Stimulated activated CD8-positive, alpha-beta memory T cell treated with anti-CD3 and anti-CD28 coated beads, Interleukin-2, amount 100 ng/mL, for 1 hour (primary cell): Measurements from ENCODE around the gene GPR132.
A peak's percentile ranks its signal among the peaks of the same experiment; 100 is the strongest.
"Not testable (repeated sequence)": the region's sequence is repeated elsewhere in the genome, so short reads cannot be mapped to it uniquely, and the experiment has no call there.

Source experiments
- DNase-seq, 2 donors: peaks; one replicate each; pipeline ENCODE4 v3.0.0-alpha.2; 2020; ENCODE audit warnings: low read depth in 2 of 2

Gene GPR132, protein sequence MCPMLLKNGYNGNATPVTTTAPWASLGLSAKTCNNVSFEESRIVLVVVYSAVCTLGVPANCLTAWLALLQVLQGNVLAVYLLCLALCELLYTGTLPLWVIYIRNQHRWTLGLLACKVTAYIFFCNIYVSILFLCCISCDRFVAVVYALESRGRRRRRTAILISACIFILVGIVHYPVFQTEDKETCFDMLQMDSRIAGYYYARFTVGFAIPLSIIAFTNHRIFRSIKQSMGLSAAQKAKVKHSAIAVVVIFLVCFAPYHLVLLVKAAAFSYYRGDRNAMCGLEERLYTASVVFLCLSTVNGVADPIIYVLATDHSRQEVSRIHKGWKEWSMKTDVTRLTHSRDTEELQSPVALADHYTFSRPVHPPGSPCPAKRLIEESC

DNA sequence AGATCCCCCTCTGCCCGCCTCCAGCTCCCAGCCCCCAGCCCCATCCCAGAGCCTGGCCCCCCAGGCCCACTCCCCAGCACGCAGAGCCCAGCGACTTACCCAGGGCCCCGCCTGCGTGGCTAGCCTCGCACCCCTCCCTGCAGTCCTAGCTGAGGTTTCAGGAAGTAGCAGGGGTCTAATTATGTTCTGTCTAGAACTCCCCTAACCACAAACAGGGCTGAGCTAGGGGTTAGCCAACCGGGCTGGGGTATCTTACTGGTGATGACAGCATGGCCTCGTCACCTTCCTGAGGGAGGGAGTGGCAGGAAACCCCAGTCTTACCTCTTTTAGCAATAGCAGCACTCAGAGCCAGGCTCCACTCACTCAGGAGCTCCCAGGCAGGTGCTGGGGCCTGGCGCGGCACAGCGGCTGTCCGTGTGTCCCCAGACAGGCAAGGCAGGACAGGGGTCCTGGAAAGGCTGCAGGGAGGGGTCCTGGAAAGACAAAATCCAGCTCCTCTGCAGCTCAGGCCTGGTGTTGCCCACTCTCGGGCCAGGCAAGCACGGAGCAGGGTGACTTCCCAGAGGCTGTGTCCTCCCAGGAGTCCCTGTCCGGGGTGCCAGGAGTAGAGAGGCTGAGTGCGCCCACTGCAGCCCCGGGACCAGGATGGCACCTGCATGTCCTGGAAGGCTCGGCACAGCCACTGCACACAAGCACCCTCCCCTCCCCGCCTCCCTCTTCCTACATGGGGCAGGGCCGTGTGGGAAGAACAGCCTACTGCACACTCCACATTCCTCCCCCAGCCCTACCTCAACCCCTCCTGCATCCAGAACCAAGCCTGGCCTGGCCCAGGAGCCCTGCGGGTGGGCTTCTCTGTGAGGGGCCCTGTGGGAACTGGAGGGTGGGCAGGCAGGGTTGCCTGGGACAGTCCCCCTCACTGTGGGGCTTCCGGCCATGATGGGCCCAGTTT lies at the start of gene GPR132:
Gene GPR132 (minus strand): TSS at position 151 of the 949 bp plus-strand sequence. CDS start 10,010 bp downstream, outside the sequence.
- peak; percentile 70 to 81 for DNase-seq

DNA sequence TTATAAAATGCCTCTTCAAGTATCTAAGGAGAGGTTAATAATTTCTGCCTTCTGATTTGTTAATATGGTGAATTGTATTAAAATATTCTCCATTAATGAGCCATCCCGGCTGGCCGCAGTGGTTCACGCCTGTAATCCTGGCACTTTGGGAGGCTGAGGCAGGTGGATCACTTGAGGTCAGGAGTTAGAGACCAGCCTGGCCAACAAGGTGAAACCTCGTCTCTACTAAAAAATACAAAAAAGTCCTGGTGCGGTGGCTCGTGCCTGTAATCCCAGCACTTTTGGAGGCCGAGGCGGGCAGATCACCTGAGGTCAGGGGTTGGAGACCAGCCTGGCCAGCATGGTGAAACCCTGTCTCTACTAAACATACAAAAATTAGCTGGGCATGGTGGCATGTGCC lies 44.0 kb upstream of the GPR132 start:
- not testable (repeated sequence) for DNase-seq

DNA sequence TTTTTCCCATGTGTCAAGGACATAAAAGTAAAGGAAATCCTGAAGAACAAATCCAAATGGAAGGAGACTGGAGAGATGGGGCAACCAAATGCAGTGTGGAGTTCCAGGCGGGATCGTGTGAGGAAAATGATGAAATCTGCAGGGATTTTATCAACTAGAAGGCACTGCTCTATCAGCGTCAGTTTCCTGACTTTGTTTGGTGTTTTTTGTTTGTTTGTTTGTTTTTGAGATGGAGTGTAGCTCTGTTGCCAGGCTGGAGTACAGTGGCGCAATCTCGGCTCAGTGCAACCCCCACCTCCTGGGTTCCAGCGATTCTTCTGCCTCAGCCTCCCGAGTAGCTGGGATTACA lies 43.3 kb upstream of the GPR132 start:
- DNase-seq, result no peak

DNA sequence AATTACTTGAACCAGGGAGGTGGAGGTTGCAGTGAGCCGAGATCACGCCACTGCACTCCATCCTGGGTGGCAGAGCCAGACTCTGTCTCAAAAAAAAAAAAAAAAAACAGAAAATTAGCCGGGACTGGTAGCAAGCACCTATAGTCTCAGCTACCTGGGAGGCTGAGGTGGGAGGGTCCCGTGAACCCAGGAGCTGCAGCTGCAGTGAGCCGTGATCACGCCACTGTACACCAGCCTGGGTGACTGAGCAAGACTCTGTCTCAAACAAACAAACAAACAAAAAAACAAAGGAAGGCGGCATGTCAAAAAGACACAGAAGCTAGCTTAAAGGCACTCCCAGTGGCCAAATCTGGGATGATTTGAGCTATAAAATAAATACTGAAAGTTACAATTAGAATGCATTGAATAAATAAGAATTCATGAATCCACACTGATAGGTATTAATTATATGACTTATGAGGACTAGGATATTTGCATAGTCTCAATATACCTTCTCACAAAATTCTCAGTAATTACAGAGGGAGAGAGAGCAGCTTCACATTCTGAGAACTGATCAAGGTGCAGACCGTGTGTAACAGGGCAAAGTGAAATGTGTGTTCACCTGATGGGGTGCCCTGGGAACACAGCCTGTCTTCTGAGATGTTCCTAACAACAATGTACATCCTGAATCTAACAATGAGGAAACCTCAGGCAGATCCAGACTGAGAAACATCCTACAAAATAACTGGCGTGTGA lies 42.7 kb upstream of the GPR132 start:
- DNase-seq, result no peak

DNA sequence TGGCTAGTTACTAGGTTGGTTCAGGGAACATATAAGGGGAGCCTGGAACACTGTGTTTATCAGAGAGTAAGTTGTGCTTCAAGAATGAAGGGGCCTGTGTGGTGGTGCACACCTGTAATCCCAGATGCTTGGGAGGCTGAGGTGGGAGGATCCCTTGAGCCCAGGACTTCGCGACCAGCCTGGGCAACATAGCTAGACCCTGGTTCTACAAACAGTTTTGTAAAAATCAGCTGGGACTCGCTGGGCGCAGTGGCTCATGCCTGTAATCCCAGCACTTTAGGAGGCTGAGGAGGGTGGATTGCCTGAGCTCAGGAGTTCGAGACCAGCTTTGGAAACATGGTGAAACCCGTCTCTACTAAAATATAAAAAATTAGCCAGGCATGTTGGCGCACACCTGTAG lies 42.1 kb upstream of the GPR132 start:
- no peak for DNase-seq

DNA sequence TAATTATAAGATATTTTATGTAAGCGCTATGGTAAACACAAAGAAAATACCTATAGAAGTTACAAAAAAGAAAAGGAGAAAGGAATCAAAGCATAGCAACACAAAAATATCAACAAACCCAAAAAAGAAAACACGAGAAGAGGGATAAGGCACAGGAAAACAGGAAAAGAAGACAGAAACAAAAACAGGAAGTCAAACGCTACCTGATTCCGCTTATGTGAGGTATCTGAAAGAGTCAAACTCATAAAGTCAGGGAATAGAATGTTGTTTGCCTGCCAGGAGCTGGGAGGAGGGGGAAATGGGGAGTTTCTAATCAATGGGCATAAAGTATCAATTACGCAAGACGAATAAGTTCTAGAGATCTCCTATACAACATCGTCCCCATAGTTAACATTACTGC lies 39.9 kb upstream of the GPR132 start:
- no peak for DNase-seq

DNA sequence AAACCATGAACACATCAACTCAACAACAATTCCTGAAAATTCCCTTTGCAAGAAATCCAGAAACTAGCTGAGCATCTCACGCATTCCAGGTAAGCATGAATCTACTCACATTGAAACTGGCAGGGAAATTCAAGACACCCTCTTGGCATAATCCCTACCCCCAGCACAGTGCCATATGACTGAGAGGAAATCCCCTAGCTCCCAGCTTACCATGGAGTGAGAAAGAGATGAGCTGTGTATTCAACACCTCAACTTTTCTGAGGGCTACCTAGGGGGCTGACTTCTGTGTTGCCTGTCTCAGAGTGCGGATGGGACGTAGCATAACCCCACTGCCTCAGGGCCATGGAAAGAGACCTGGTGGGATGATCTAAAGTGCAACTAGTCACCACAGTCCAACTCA lies 37.7 kb upstream of the GPR132 start:
- DNase-seq, result no peak

DNA sequence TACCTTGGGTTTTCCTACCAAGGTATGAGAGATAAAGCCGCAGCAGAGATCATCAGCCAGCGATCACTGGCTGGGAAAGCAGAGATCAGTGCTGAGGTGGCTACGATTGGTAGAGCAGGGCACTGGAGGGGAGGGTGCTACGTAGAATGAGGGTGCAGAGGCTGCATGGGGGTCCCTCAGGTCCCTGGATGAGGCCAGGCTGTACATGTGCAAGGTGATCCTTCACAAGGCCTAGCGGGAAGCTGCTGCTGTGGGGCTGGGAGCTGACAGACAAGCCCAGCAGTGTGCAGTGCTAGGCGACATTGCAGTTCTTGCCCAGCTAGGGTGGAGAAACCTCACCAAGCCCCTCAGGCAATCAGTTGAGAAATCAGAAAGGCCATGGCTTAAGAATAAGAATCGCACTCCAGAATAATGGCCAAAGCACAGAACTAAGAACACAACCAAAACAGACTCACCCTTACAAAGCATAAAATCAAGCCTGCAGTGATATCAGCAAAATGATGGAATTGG lies 37.2 kb upstream of the GPR132 start:
- DNase-seq, result no peak

DNA sequence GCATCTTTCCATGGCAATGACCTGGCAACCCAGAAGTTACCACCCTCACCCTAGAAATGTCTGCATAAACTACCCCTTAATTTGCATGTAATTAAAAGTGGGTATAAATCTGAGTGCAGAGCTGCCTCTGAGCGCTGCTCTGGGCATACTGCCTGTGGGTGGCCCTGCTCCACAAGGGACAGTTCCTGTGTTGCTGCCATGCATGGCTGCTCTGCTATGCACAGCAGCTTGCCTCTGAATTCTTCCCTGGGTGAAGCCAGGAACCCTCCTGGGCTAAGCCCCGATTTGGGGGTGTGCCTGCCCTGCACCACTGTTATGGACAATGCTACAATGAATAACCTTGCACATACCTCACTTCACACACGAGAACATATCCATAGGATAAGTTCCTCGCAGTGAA lies 35.7 kb upstream of the GPR132 start:
- DNase-seq, result no peak

DNA sequence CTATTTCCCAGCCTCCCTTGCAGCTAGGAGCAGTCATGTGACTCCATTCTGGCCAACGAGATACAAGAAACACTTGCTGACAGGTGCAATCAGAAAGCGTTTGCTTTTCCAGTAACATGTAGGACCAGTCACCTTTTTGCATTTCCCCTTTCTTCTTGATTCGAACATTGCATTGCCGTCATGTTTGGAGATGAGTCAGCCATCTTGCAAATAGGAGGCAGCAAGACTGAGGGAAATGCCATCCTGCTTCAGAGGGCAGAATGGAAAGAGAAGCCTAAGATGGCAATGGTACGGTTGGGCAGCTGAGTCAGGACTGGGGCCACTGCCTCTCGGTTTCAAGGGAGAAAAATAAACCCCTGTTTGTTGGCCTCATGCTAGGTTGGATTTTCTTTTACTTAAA lies 34.5 kb upstream of the GPR132 start:
- DNase-seq, result no peak

DNA sequence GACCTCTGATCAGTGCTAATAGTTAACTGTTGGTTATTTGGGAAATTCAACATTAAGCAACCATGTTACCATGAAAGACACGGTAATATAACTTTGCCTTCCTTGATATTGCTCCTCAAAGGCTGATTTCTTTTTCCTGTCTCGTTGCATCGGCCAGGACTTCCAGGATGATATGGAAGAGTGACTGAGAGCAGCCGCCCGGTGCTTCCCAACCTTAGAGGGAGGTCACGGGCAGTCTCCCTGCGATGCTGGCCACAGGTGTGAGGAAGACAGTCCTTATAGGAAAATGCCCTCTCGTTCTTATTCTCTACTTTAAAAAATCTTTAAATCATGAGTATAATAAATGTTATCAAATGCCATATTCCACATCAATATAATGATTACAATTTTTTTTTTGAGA lies 33.1 kb upstream of the GPR132 start:
- DNase-seq, result no peak

DNA sequence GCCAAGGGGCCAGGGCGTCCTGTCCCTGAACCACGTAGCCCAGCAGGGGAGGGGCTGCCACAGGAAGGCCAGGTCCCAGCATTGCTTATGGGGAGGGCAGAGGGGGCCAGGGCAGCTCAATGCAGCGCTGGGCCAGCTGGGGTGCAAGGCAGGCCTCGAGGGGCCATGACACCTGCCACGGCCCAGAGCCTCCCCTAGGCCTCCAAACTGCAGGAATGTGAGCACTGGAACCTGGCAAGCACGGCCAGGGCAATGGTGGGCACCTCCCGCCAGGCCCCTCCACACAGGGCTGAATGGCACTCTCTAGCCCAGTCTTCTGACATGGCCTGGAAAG lies 32.5 kb upstream of the GPR132 start:
- DNase-seq, result no peak

DNA sequence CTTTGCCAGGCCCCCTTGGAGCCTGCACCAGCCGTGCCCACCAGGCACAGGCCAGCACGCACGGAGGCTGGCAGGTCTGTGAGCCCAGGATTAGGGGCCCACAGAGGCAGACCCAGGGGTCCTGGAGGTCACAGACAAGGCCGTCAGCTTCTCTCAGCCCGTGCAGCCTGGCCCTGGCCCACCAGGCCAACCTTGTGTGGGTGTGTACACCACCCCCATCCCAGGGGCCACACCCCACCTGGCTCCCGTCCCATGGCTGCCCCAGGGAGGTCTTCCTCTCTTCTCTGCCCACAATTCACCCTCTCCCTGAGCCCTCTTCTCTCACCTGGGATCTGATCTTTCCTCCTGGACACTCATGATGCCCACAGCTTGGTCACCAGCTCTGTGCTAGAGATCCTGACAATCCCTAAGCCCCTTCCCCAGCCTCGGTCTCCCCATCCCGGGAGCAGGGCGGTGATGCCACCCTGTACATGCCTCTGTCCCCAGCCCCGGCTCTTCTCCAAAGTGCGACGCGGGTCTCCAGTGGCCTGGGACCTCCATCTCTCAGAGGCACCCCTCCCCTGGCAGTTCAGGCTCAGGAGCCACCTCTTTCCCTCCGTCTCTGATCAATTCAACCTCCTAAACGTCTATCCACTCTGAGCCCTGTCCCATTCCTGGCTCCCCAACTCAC lies 31.1 kb upstream of the GPR132 start:
- DNase-seq, result no peak

DNA sequence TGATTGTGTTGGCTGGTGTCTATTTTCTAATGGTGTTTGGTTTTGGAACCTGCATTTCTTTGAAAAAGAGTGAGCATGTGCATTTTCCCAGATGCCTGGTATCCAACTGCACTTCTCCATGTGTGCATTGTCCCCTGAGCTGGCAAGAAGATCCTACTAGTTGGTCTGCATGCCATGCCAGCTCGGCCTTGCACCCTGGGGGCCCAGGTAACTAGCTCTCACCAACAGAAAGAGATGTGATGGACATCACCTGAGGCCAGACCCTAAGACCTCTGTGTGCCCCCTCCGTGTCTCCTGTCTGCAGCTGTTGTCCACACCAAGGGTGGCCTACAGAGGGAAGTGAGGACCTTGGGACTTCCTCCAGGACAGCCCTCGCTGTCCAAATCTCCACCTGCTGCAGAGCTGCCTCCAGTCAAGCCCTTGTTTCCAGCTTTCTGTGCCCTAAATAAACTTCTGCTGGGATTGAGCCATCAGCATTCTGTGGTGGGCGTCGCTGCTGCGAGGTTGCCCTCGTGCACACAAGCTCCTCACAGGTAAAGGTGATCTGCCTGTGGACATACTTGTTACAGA lies 30.1 kb upstream of the GPR132 start:
- no peak for DNase-seq

DNA sequence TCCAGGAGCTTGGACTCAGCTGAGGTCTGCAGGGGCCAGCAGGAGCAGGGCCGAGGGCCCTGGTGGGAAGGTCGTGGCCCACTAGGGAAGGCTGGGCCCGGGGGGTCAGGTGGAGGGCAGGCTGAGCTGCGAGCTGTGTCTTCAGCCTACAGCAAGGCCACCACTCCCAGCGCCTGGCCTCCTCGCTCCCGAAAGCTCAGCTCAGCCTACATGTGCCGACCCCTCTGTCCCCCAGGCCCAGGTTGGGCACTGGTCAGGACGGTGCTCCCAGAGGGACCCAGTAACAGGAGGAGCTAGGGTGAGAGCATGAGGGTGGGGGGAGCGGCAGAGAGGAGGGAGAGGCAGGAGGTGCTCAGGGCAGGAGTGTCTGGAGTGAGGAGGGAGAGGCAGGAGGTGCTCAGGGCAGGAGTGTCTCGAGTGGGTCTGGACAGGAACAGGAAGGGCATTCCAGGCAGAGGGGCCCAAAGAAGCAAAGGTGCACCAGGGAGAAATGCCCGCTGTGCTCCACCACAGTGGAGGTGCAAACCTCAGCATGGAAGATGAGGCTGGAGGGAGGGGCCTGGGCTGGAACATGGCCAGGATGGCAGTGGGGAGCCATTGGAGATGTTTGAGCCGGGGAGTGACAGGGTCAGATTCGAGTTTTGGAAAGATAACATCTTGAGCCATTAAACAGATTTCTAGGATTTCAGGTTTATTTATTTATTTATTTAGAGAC lies 29.1 kb upstream of the GPR132 start:
- no peak for DNase-seq

DNA sequence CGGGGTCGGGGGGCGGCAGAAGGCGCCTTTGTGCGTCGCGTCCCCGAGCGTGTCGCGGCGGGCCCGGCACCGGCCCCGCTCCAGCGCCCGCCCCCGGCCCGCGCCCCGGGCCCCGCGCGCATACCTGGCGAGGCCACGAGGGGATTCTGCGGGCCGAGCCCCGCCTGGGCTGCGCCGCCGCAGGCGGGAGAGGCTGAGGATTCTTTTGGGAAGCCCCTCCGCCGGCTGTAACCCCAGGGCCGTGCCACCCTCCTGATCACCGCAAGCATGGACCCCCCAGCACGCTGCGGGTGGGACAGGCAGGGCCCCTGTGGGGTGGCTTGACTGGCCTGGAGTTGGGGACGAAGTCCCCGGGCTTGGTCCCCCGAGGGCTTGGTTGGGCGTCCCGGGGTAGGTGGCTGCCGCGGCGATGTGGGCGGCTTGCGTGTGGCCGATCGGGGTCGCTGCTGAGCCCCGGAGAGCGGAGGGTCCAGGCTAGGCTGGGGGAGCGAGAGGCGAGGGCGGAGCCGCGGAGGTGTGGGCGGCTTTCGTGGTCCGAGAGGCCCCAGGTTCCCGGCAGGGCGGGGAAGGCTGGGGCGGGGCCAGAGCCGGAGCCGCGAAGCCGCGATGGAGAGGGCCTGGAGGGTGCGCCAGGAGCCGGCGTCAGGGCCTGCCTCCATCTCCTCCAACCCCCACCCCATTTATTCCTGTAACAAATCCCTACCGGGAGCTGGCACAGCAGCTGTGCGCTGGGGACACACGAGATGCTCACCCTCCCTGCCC lies 28.4 kb upstream of the GPR132 start:
- DNase-seq, result peak; percentile 34 to 53

DNA sequence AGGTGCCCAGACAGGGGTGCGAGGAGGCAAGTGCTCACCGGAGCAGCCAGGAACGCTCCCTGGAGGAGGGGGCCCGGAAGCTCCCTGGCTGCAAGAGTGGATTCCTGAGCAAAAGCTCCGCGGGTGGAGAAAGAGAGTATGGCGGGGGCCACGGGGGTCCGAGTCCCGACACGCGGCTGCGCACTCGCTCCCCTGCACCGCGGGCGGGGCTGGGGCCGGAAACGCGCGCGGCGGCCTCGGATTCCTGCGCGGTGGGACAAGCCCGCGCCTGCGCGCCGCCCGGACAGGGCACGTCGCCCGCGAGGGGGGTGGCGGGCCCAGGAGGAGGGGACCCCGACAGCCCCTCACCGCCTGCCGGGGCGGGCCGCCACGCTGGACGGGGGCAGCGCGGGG lies 27.8 kb upstream of the GPR132 start:
- DNase-seq, result peak in 1 of 2 donors; percentile 48

DNA sequence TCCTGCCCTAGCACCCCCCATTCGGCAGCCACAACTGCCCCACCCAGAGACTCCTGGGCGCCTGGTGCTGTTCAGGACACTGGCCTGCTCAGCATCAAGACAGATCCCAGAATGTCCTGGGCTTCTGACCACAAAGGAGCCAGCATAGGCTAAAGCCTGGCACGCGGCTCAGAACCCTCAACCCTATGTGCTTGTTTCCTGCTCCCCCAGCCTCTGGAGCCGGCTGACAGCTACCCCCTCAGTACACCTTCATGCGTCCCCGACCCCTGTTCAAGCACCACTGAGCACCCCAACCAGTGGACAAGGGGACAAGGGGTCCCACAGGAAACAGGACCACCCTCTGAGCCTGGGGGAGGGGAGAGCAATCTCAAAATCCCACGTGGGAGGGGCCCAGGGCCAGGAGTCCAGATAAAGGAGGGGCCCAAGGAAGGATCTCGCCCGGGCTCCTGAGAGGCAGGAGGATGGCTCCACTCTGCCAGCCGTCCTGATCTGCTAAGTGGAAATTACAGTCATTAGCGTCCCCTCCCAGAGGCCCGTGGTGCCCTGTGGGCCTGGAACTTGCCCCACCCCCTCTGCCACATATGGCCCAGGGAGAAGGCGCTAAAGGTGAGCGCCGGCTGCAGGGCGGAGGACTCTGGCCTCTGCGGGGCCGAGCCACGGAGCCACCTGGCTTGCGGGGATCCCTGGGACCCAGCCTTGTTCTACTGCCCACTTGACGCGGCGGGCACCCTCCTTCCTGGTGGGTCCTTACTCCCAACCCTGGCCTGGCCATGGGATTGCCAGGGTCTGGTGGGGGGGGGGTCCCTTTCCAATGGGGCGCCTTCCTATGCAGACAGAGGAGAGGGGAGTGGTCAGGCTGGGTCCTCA lies 27.2 kb upstream of the GPR132 start:
- no peak for DNase-seq
